IMR-90 (cell line): ENCODE measurements around the gene ST8SIA2. TPM values are rescaled to one million over a fixed set of nuclear protein-coding genes. Genes with fewer than 3 reads are reported as not detected.

ENCODE experiments used
- ATAC-seq: fragments of 200-7000 bp; cut with Tn5 transposase; 2 replicates; pipeline ENCODE4 v1.9.1; 2020; ENCODE audit warnings: low read depth, mild to moderate bottlenecking, moderate library complexity
- BruUV-seq: library from RNA; stranded (reverse); fragments of 400-500 nt; replicated peaks from 2 replicates; lab custom pipeline; 2021; lab: Mats Ljungman, UMichigan
- CTCF ChIA-PET: fragments of 300-600 bp; formaldehyde crosslinking; extraction: SDS; loops from one replicate; lab custom pipeline; 2021; ENCODE audit warnings: antibody characterized with exemption; lab: Yijun Ruan, JAX
- POLR2A ChIA-PET: fragments of 300-600 bp; sonication (Branson Sonifier 250); formaldehyde crosslinking; loops from one replicate; lab custom pipeline; 2022; ENCODE audit warnings: antibody characterized with exemption; ENCODE audit not compliant: unreplicated experiment; lab: Charles Lee
- DNase-seq: peaks from one replicate; pipeline ENCODE4 v3.0.0; 2013
- H2AFZ ChIP-seq: replicated peaks from 2 replicates; pipeline ENCODE3; 2013; ENCODE audit warnings: low read length, mild to moderate bottlenecking; ENCODE audit not compliant: poor library complexity
- H2AK5ac ChIP-seq: 2 replicates; pipeline ENCODE4 v1.6.1; 2013; ENCODE audit warnings: low read depth, low read length, inconsistent platforms
- H2AK9ac ChIP-seq: replicated peaks from 2 replicates; pipeline ENCODE3; 2013; ENCODE audit warnings: mild to moderate bottlenecking, low read depth, low read length, moderate library complexity; ENCODE audit not compliant: poor library complexity
- H2BK120ac ChIP-seq: 2 replicates; pipeline ENCODE4 v1.6.1; 2013; ENCODE audit warnings: low read depth, low read length, inconsistent platforms
- H2BK15ac ChIP-seq: 3 replicates; pipeline ENCODE4 v1.6.1; 2013; ENCODE audit warnings: low read depth, low read length, inconsistent platforms
- H2BK20ac ChIP-seq: 2 replicates; pipeline ENCODE4 v1.6.1; 2013; ENCODE audit warnings: low read depth, mild to moderate bottlenecking, inconsistent platforms, low read length, moderate library complexity
- H2BK5ac ChIP-seq: 2 replicates; pipeline ENCODE4 v1.6.1; 2013; ENCODE audit warnings: mild to moderate bottlenecking, low read depth, low read length, inconsistent platforms; ENCODE audit not compliant: poor library complexity, severe bottlenecking
- H3K14ac ChIP-seq: replicated peaks from 2 replicates; pipeline ENCODE4 v1.6.1; 2013; ENCODE audit warnings: low read depth, low read length, inconsistent platforms
- H3K18ac ChIP-seq: 2 replicates; pipeline ENCODE4 v1.6.1; 2013; ENCODE audit warnings: low read depth, low read length, control low read depth
- H3K23ac ChIP-seq: 2 replicates; pipeline ENCODE4 v1.6.1; 2013; ENCODE audit warnings: low read depth, low read length, inconsistent platforms
- H3K27ac ChIP-seq: 2 replicates; pipeline ENCODE4 v1.5.1; 2013; ENCODE audit warnings: mild to moderate bottlenecking, control low read depth, low read length; ENCODE audit not compliant: insufficient read depth
- H3K27me3 ChIP-seq: 2 replicates; pipeline ENCODE4 v1.6.1; 2013; ENCODE audit warnings: low read length; ENCODE audit not compliant: control insufficient read depth, insufficient read depth
- H3K36me3 ChIP-seq: 2 replicates; pipeline ENCODE4 v1.6.1; 2013; ENCODE audit warnings: low read length, mixed read lengths; ENCODE audit not compliant: control insufficient read depth, insufficient read depth
- H3K4ac ChIP-seq: 2 replicates; pipeline ENCODE4 v1.6.1; 2013; ENCODE audit warnings: low read depth, low read length, inconsistent platforms
- H3K4me1 ChIP-seq: 2 replicates; pipeline ENCODE4 v1.6.1; 2013; ENCODE audit warnings: low read length, mixed read lengths; ENCODE audit not compliant: control insufficient read depth, insufficient read depth
- H3K4me2 ChIP-seq: 2 replicates; pipeline ENCODE4 v1.6.1; 2013; ENCODE audit warnings: low read depth, mild to moderate bottlenecking, control low read depth, low read length, moderate library complexity
- H3K4me3 ChIP-seq: 2 replicates; pipeline ENCODE4 v1.5.1; 2013; ENCODE audit warnings: low read depth, mild to moderate bottlenecking, control low read depth, low read length, moderate library complexity; ENCODE audit not compliant: insufficient read depth
- H3K56ac ChIP-seq: 2 replicates; pipeline ENCODE4 v1.6.1; 2013; ENCODE audit warnings: low read length, inconsistent platforms; ENCODE audit not compliant: insufficient read depth; ENCODE audit errors: extremely low read depth
- H3K79me1 ChIP-seq, 2 experiments: 2 replicates each; pipeline ENCODE4 v1.6.1; 2013; ENCODE audit warnings: low read length in 2 of 2, inconsistent platforms in 1 of 2, low read depth in 1 of 2
- H3K9ac ChIP-seq: 2 replicates; pipeline ENCODE4 v1.6.1; 2013; ENCODE audit warnings: low read depth, low read length, control low read depth
- H3K9me1 ChIP-seq: 2 replicates; pipeline ENCODE4 v1.6.1; 2013; ENCODE audit warnings: low read length, inconsistent platforms; ENCODE audit not compliant: insufficient read depth
- H3K9me3 ChIP-seq: 2 replicates; pipeline ENCODE4 v1.6.1; 2013; ENCODE audit warnings: low read length; ENCODE audit not compliant: control insufficient read depth, insufficient read depth
- H4K20me1 ChIP-seq: 2 replicates; pipeline ENCODE4 v1.6.1; 2013; ENCODE audit warnings: low read length, inconsistent platforms; ENCODE audit not compliant: insufficient read depth
- H4K5ac ChIP-seq: 2 replicates; pipeline ENCODE4 v1.6.1; 2013; ENCODE audit warnings: mild to moderate bottlenecking, low read depth, low read length, control low read depth
- H4K8ac ChIP-seq, 2 experiments: 2 replicates each; pipeline ENCODE4 v1.6.1; 2013; ENCODE audit warnings: low read depth in 2 of 2, low read length in 2 of 2, control low read depth in 1 of 2, inconsistent platforms in 1 of 2
- H4K91ac ChIP-seq: 2 replicates; pipeline ENCODE4 v1.6.1; 2013; ENCODE audit warnings: low read depth, low read length, inconsistent platforms; ENCODE audit not compliant: insufficient read depth
- CEBPB ChIP-seq: IDR thresholded peaks from 2 replicates; pipeline ENCODE4 v1.6.1; 2012; ENCODE audit warnings: low read depth, low read length, improper control_type of control experiment
- CTCF ChIP-seq: conservative IDR thresholded peaks from 2 replicates; pipeline ENCODE4 v1.5.1; 2012; ENCODE audit warnings: mild to moderate bottlenecking, low read depth, low read length, improper control_type of control experiment
- WGBS, 2 experiments: methylation state at CpG; one replicate each; pipeline versions ENCODE4 v1.1.5 to v1.1.7; 2013; ENCODE audit warnings: missing lambda C conversion rate in 2 of 2; ENCODE audit not compliant: insufficient read length in 1 of 2; ENCODE audit errors: extremely low coverage in 2 of 2; 5-methylcytosine and 5-hydroxymethylcytosine counted together
- dilution Hi-C: fragments of 300-500 bp; cut with HindIII; formaldehyde crosslinking; loops from one replicate; pipeline ENCODE4 v1.14.3; 2018; ENCODE audit warnings: low sequenced_read_pairs; ENCODE audit not compliant: unreplicated experiment
- in situ Hi-C: fragments of 300-500 bp; cut with MboI; formaldehyde crosslinking; loops from 3 replicates; pipeline ENCODE4 v1.14.3; 2019; ENCODE audit warnings: low sequenced_read_pairs, inconsistent platforms, mixed read lengths
- intact Hi-C: fragments of 100-400 bp; cut with micrococcal nuclease; formaldehyde crosslinking; loops from 2 replicates; pipeline ENCODE4 v1.10.0; 2022
- polyA plus RNA-seq, 3 experiments: library from polyadenylated mRNA; depleted of rRNA; stranded (reverse); fragments of >200 nt; gene quantifications; 2 replicates each; pipeline ENCODE4 v1.2.3, GENCODE V29; 2012; ENCODE audit warnings: low replicate concordance in 1 of 3
- total RNA-seq: library from RNA; depleted of rRNA; stranded (reverse); fragments of >200 nt; gene quantifications from 2 replicates; pipeline ENCODE4 v1.2.3, GENCODE V29; 2012

Gene ST8SIA2
- total and polyA plus RNA-seq, 2 of the 4 experiments (the other 2 are of a cell fraction) = not detected

- no peak overlapping the region for H3K14ac ChIP-seq
- no peak overlapping the region for H2BK20ac ChIP-seq
- H2AK9ac ChIP-seq = no peak overlapping the region
- intact Hi-C loops (no loop called here), in situ Hi-C loops (no loop called here), dilution Hi-C loops (no loop called here)
- H4K20me1 ChIP-seq = no peaks in the 10 kb centered on the region
- no peak overlapping the region for H3K56ac ChIP-seq
- H3K79me1 ChIP-seq = no peaks in the 10 kb centered on the region
- no TSS peak for BruUV-seq
- no peak overlapping the region for H4K8ac ChIP-seq
- no peak overlapping the region for H3K23ac ChIP-seq
- no peaks in the 10 kb centered on the region for H3K36me3 ChIP-seq
- no peak overlapping the region for H3K4ac ChIP-seq
- H2BK5ac ChIP-seq = no peak overlapping the region
- 61% methylated on average over 7 of the region's 11 CpGs; no CpG with 5 or more reads in 1 of the 2 experiments for WGBS, 2 experiments
- ATAC-seq (no peak), DNase-seq (no peak)
- H3K4me1 ChIP-seq = no peaks in the 10 kb centered on the region
- H4K5ac ChIP-seq = no peak overlapping the region
- ChIA-PET CTCF (no interaction called here), POLR2A (no interaction called here)
- H3K27ac ChIP-seq = no peak overlapping the region
- no peak overlapping the region for H2AFZ ChIP-seq
- no peak overlapping the region for H2BK15ac ChIP-seq
- H3K27me3 ChIP-seq = no peaks in the 10 kb centered on the region
- no peaks in the 10 kb centered on the region for H3K9me1 ChIP-seq
- H2BK120ac ChIP-seq = no peak overlapping the region
- H4K91ac ChIP-seq = no peak overlapping the region
- no peak overlapping the region for H3K9ac ChIP-seq
- peaks cover 8% of the 10 kb centered on the region for H3K9me3 ChIP-seq
- H3K4me2 ChIP-seq = no peak overlapping the region
- H2AK5ac ChIP-seq = no peak overlapping the region
- H3K18ac ChIP-seq = no peak overlapping the region
- TF ChIP-seq CTCF = no peak
- TF ChIP-seq CEBPB = no peak
- no peak overlapping the region for H3K4me3 ChIP-seq
These were observed 73.6 kb downstream of the ST8SIA2 start for GRCh38 chr15:92467245-92467644.
